Prostate gland (tissue), 2 donors: ENCODE data around the gene SPG11.

ENCODE experiments used
- CTCF ChIP-seq, 4 experiments: fragments of 200-600 bp in 2 of 4; fragments of 450-650 bp in 2 of 4; sonication (generic) in 2 of 4; IDR thresholded peaks; 1 replicate in 3 of 4; 2 replicates in 1 of 4; pipeline ENCODE4 v1.5.1; 2016 to 2019; ENCODE audit warnings: antibody characterized with exemption in 4 of 4, mild to moderate bottlenecking in 2 of 4, moderate library complexity in 2 of 4
- POLR2A ChIP-seq: fragments of 450-650 bp; IDR thresholded peaks from one replicate; pipeline ENCODE4 v1.6.1; 2016; ENCODE audit warnings: antibody characterized with exemption, mild to moderate bottlenecking

DNA sequence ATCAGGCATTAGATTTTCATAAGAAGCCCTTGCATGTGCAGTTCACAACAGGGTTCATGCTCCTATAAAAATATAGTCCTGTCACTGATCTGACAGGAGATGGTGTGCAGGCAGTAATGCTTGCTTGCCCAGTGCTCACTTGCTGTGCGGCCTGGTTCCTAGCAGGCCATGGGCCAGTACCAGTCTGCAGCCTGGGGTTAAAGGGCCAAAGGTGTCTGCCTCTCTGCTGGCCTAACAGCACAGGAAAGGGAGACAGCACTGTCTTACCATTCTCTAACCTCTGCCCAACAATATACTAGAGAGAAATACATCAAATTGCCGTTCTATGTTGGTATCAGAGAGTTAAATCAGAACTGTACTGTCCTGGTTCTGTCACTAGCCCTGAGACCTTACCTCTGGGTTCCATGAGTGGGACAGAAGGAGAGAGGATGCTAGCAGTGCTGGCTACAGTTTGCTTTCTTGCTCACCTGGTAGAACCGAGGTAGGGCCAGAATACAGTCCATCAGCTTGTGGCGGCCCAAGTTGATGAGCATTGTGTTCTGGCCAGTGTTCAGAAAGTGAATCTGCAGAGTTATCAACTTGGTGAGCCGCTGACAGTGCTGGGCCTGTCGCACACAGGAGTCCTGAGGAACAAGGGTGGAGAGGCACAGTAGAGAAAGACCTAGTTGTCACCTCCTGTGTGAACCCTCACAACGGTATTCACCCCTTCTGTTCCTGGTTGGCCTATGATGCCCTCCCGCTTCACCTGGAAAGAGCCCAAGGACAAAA, 97.9 kb downstream of the SPG11 start:
- no peak for TF ChIP-seq CTCF (IDR thresholded peaks at IDR 0.05)
- no peak for TF ChIP-seq POLR2A
